SK-N-SH (cell line): ENCODE results near the gene GRM1. TPM values are rescaled to one million over a fixed set of nuclear protein-coding genes. Genes with fewer than 3 reads are reported as not detected.

Experiments
- CTCF ChIA-PET: fragments of 300-600, 350-600 bp; formaldehyde crosslinking; extraction: SDS; loops from one replicate; lab custom pipeline; 2021; lab: Yijun Ruan, JAX
- POLR2A ChIA-PET: fragments of 350-600 bp; sonication (Branson Sonifier 250); formaldehyde crosslinking; extraction: SDS; loops from one replicate; lab custom pipeline; 2020; ENCODE audit warnings: antibody characterized with exemption, inconsistent platforms; lab: Yijun Ruan, JAX
- DNase-seq: peaks from one replicate; pipeline ENCODE4 v3.0.0; 2012
- H2AFZ ChIP-seq: fragments of 200-600 bp; sonication (generic); 2 replicates; pipeline ENCODE4 v1.8.1; 2016; ENCODE audit warnings: antibody characterized with exemption, mild to moderate bottlenecking, low read depth
- H3F3A ChIP-seq: fragments of 200-600 bp; sonication (generic); replicated peaks from 2 replicates; pipeline ENCODE3; 2016; ENCODE audit warnings: antibody characterized with exemption, mild to moderate bottlenecking; ENCODE audit not compliant: insufficient read depth
- H3K27ac ChIP-seq, 2 experiments: fragments of 200-500 bp in 1 of 2; fragments of 200-600 bp in 1 of 2; sonication (Bioruptor generic) in 1 of 2; sonication (generic), shearing (Covaris generic) in 1 of 2; 2 replicates each; pipeline versions ENCODE4 v1.5.1 to v1.6.1; 2014 to 2016; ENCODE audit warnings: low read depth in 2 of 2, inconsistent platforms in 1 of 2, low read length in 1 of 2, mild to moderate bottlenecking in 1 of 2, mixed read lengths in 1 of 2
- H3K27me3 ChIP-seq: fragments of 200-600 bp; sonication (generic), shearing (Covaris generic); 2 replicates; pipeline ENCODE4 v1.6.1; 2016; ENCODE audit warnings: mixed run types; ENCODE audit not compliant: insufficient read depth
- H3K36me3 ChIP-seq, 2 experiments: fragments of 200-500 bp in 1 of 2; fragments of 200-600 bp in 1 of 2; sonication (Bioruptor generic) in 1 of 2; sonication (generic) in 1 of 2; replicated peaks in 1 of 2; 2 replicates each; pipeline versions ENCODE3 to v1.5.1; 2014 to 2016; ENCODE audit warnings: low read length in 1 of 2, mild to moderate bottlenecking in 1 of 2; ENCODE audit not compliant: insufficient read depth in 2 of 2, control insufficient read depth in 1 of 2
- H3K4me1 ChIP-seq, 2 experiments: fragments of 200-500 bp in 1 of 2; fragments of 200-600 bp in 1 of 2; sonication (Bioruptor generic) in 1 of 2; sonication (generic), shearing (Covaris generic) in 1 of 2; 2 replicates each; pipeline versions ENCODE4 v1.5.1 to v1.6.1; 2014 to 2016; ENCODE audit warnings: low read depth in 1 of 2, low read length in 1 of 2, mixed run types in 1 of 2; ENCODE audit not compliant: insufficient read depth in 2 of 2, control insufficient read depth in 1 of 2
- H3K4me2 ChIP-seq: fragments of 200-600 bp; sonication (generic), shearing (Covaris generic); 2 replicates; pipeline ENCODE4 v1.6.1; 2017; ENCODE audit warnings: mixed run types
- H3K4me3 ChIP-seq, 2 experiments: fragments of 200-500 bp in 1 of 2; fragments of 200-600 bp in 1 of 2; sonication (Bioruptor generic) in 1 of 2; sonication (generic), shearing (Covaris generic) in 1 of 2; 2 replicates each; pipeline versions ENCODE4 v1.5.1 to v1.8.1; 2014 to 2016; ENCODE audit warnings: low read depth in 2 of 2, inconsistent platforms in 1 of 2, low read length in 1 of 2, mild to moderate bottlenecking in 1 of 2, mixed read lengths in 1 of 2, moderate library complexity in 1 of 2
- H3K79me2 ChIP-seq: fragments of 200-600 bp; sonication (generic); 2 replicates; pipeline ENCODE4 v1.8.1; 2017; ENCODE audit warnings: mild to moderate bottlenecking; ENCODE audit not compliant: insufficient read depth
- H3K9ac ChIP-seq: fragments of 200-600 bp; sonication (generic); 2 replicates; pipeline ENCODE4 v1.6.1; 2017; ENCODE audit warnings: mixed run types
- H3K9me2 ChIP-seq: fragments of 200-600 bp; sonication (generic); 2 replicates; pipeline ENCODE4 v1.6.1; 2017; ENCODE audit warnings: mixed run types
- H3K9me3 ChIP-seq: fragments of 200-600 bp; sonication (generic); 2 replicates; pipeline ENCODE4 v1.6.1; 2017; ENCODE audit warnings: mixed run types, mild to moderate bottlenecking, moderate library complexity
- H4K20me1 ChIP-seq: fragments of 200-600 bp; sonication (generic); 2 replicates; pipeline ENCODE4 v1.6.1; 2017; ENCODE audit warnings: mild to moderate bottlenecking, mixed run types; ENCODE audit not compliant: insufficient read depth
- CHD2 ChIP-seq: fragments of 150-350 bp; IDR thresholded peaks from 2 replicates; pipeline ENCODE4 v1.6.1; 2018; ENCODE audit warnings: low read length; ENCODE audit not compliant: partially characterized antibody
- EZH2phosphoT487 ChIP-seq: fragments of 200-600 bp; sonication (generic); IDR thresholded peaks from 2 replicates; pipeline ENCODE4 v1.6.1; 2017; ENCODE audit warnings: low read depth, mixed run types, mild to moderate bottlenecking, antibody characterized with exemption, moderate library complexity, borderline replicate concordance
- FOSL2 ChIP-seq: IDR thresholded peaks from 2 replicates; pipeline ENCODE4 v1.4.0; 2012; ENCODE audit warnings: low read depth, mild to moderate bottlenecking, moderate library complexity, borderline replicate concordance
- FOXM1 ChIP-seq: IDR thresholded peaks from 2 replicates; pipeline ENCODE4 v1.4.0; 2012; ENCODE audit warnings: low read depth, mild to moderate bottlenecking
- GATA2 ChIP-seq: sonication (generic); formaldehyde crosslinking; IDR thresholded peaks from 2 replicates; pipeline ENCODE4 v1.5.0; 2020; ENCODE audit warnings: mild to moderate bottlenecking, missing genetic modification reagents
- JUND ChIP-seq: IDR thresholded peaks from 2 replicates; pipeline ENCODE4 v1.4.0; 2012
- MXI1 ChIP-seq: IDR thresholded peaks from 2 replicates; pipeline ENCODE4 v1.6.1; 2012; ENCODE audit warnings: mild to moderate bottlenecking, low read depth, low read length, improper control_type of control experiment
- NRF1 ChIP-seq: IDR thresholded peaks from 2 replicates; pipeline ENCODE4 v1.6.1; 2012; ENCODE audit warnings: low read depth, mild to moderate bottlenecking, low read length
- PBX3 ChIP-seq: IDR thresholded peaks from 2 replicates; pipeline ENCODE4; 2012
- RAD21 ChIP-seq: IDR thresholded peaks from 2 replicates; pipeline ENCODE4 v1.6.1; 2012; ENCODE audit warnings: mild to moderate bottlenecking, low read length
- SIN3A ChIP-seq: IDR thresholded peaks from 2 replicates; pipeline ENCODE4 v1.6.1; 2012; ENCODE audit warnings: low read depth, mild to moderate bottlenecking, low read length, moderate library complexity, borderline replicate concordance
- SMC3 ChIP-seq: IDR thresholded peaks from 2 replicates; pipeline ENCODE4 v1.6.1; 2012; ENCODE audit warnings: low read depth, low read length, improper control_type of control experiment
- TAF1 ChIP-seq: IDR thresholded peaks from 2 replicates; pipeline ENCODE4 v1.6.1; 2012; ENCODE audit warnings: low read depth, mild to moderate bottlenecking, low read length, moderate library complexity, borderline replicate concordance
- TCF12 ChIP-seq: IDR thresholded peaks from 2 replicates; pipeline ENCODE4 v1.4.0; 2012
- TEAD4 ChIP-seq: IDR thresholded peaks from 2 replicates; pipeline ENCODE4 v1.4.0; 2012; ENCODE audit warnings: mild to moderate bottlenecking, borderline replicate concordance; ENCODE audit not compliant: insufficient read depth
- USF1 ChIP-seq: IDR thresholded peaks from 2 replicates; pipeline ENCODE4 v1.4.0; 2012; ENCODE audit warnings: low read depth, borderline replicate concordance
- YY1 ChIP-seq: IDR thresholded peaks from 2 replicates; pipeline ENCODE4 v1.4.0; 2012; ENCODE audit warnings: low read depth, mild to moderate bottlenecking
- WGBS: methylation state at CpG from one replicate; pipeline ENCODE4 v1.1.6; 2017; ENCODE audit warnings: low lambda C conversion rate; 5-methylcytosine and 5-hydroxymethylcytosine counted together
- polyA plus RNA-seq, 3 experiments: library from polyadenylated mRNA; depleted of rRNA; stranded (reverse); fragments of >200 nt; gene quantifications; 2 replicates each; pipeline ENCODE4 v1.2.3, GENCODE V29; 2012
- TF ChIP-seq, protein P1 (sequence below): IDR thresholded peaks from 2 replicates; pipeline ENCODE4 v1.4.0; 2012; ENCODE audit warnings: low read depth
- TF ChIP-seq, protein P2 (sequence below): fragments of 200-600 bp; sonication (generic); IDR thresholded peaks from 2 replicates; pipeline ENCODE4 v1.6.1; 2017; ENCODE audit warnings: antibody characterized with exemption, mild to moderate bottlenecking, moderate library complexity
- TF ChIP-seq, protein P3 (sequence below): IDR thresholded peaks from 2 replicates; pipeline ENCODE4 v1.4.0; 2012; ENCODE audit warnings: low read depth, borderline replicate concordance

Gene GRM1
- polyA plus RNA-seq, 1 of the 3 experiments (the other 2 are of a cell fraction): 0.05 TPM

- no peak overlapping the region for H2AFZ ChIP-seq
- H3F3A ChIP-seq: no peaks in the 10 kb centered on the region
- H3K36me3 ChIP-seq: no peaks in the 10 kb centered on the region
- ChIA-PET CTCF (no interaction called here), POLR2A (no interaction called here)
- H4K20me1 ChIP-seq: no peaks in the 10 kb centered on the region
- no peak overlapping the region for H3K27ac ChIP-seq
- no peaks in the 10 kb centered on the region for H3K9me2 ChIP-seq
- no peak for DNase-seq
- H3K4me2 ChIP-seq: no peak overlapping the region
- TF ChIP-seq MXI1 (no peak), FOSL2 (no peak), YY1 (no peak), CHD2 (no peak), GATA2 (CRISPR knock-in tag) (no peak), TCF12 (no peak), EZH2phosphoT487 (no peak), SIN3A (no peak), TAF1 (no peak), USF1 (no peak), RAD21 (no peak)
- TF ChIP-seq, protein P1, sequence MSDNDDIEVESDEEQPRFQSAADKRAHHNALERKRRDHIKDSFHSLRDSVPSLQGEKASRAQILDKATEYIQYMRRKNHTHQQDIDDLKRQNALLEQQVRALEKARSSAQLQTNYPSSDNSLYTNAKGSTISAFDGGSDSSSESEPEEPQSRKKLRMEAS: no peak
- TF ChIP-seq, protein P2, sequence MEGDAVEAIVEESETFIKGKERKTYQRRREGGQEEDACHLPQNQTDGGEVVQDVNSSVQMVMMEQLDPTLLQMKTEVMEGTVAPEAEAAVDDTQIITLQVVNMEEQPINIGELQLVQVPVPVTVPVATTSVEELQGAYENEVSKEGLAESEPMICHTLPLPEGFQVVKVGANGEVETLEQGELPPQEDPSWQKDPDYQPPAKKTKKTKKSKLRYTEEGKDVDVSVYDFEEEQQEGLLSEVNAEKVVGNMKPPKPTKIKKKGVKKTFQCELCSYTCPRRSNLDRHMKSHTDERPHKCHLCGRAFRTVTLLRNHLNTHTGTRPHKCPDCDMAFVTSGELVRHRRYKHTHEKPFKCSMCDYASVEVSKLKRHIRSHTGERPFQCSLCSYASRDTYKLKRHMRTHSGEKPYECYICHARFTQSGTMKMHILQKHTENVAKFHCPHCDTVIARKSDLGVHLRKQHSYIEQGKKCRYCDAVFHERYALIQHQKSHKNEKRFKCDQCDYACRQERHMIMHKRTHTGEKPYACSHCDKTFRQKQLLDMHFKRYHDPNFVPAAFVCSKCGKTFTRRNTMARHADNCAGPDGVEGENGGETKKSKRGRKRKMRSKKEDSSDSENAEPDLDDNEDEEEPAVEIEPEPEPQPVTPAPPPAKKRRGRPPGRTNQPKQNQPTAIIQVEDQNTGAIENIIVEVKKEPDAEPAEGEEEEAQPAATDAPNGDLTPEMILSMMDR: no peak
- TF ChIP-seq, protein P3, sequence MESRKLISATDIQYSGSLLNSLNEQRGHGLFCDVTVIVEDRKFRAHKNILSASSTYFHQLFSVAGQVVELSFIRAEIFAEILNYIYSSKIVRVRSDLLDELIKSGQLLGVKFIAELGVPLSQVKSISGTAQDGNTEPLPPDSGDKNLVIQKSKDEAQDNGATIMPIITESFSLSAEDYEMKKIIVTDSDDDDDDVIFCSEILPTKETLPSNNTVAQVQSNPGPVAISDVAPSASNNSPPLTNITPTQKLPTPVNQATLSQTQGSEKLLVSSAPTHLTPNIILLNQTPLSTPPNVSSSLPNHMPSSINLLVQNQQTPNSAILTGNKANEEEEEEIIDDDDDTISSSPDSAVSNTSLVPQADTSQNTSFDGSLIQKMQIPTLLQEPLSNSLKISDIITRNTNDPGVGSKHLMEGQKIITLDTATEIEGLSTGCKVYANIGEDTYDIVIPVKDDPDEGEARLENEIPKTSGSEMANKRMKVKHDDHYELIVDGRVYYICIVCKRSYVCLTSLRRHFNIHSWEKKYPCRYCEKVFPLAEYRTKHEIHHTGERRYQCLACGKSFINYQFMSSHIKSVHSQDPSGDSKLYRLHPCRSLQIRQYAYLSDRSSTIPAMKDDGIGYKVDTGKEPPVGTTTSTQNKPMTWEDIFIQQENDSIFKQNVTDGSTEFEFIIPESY: no peak
- H3K4me1 ChIP-seq: no peaks in the 10 kb centered on the region
- H3K79me2 ChIP-seq: no peaks in the 10 kb centered on the region
- no peaks in the 10 kb centered on the region for H3K27me3 ChIP-seq
- no peak overlapping the region for H3K9ac ChIP-seq
- H3K9me3 ChIP-seq: no peaks in the 10 kb centered on the region
- 24% methylated on average over 2 of the region's 2 CpGs for WGBS
- H3K4me3 ChIP-seq: no peak overlapping the region
These were observed 106.3 kb downstream of the GRM1 start for GRCh38 chr6:146135167-146135566.

DNA sequence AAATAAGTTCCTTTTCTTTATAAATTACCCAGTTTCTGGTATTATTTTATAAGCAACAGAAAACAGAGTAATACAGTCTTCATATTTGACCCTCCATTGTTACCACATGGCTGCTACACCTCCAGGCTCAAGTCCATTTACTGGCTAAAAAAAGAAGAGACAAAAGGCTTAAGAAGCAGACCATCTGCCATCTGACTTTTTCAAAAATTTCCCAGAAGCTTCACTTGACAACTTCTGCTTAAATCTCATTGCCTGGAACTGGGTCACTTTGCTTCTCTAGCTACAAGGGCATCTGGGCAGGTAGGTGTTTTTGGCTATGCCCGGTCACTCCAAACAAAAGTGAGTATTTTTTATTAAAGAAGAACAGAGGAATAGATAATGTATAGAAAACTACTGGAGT, 118.0 kb downstream of the GRM1 start:
- ChIA-PET CTCF (no interaction called here), POLR2A (no interaction called here)
- H3K4me3 ChIP-seq: no peak overlapping the region
- no peak overlapping the region for H2AFZ ChIP-seq
- no peaks in the 10 kb centered on the region for H3K79me2 ChIP-seq
- H3K4me2 ChIP-seq: no peak overlapping the region
- no peaks in the 10 kb centered on the region for H3K9me3 ChIP-seq
- WGBS: 9% methylated on average over 1 of the region's 1 CpG
- H3K36me3 ChIP-seq: no peaks in the 10 kb centered on the region
- no peaks in the 10 kb centered on the region for H4K20me1 ChIP-seq
- H3K9ac ChIP-seq: no peak overlapping the region
- H3F3A ChIP-seq: no peaks in the 10 kb centered on the region
- no peaks in the 10 kb centered on the region; a peak in 1 of 4 replicates for H3K4me1 ChIP-seq
- H3K27me3 ChIP-seq: no peaks in the 10 kb centered on the region
- no peaks in the 10 kb centered on the region for H3K9me2 ChIP-seq
- no peak overlapping the region for H3K27ac ChIP-seq
- DNase-seq: no peak
- TF ChIP-seq NRF1 (no peak), TAF1 (no peak), RAD21 (no peak), TEAD4 (no peak), PBX3 (no peak), SMC3 (no peak), MXI1 (no peak), FOXM1 (no peak), JUND (no peak), TCF12 (no peak), FOSL2 (no peak)
- TF ChIP-seq, protein P2: no peak
